ENCODE measurements around the gene CCDC43. TPM values are rescaled to one million over a fixed set of nuclear protein-coding genes. Genes with fewer than 3 reads are reported as not detected.

The CCDC43 gene
- total and polyA plus RNA-seq, 9 of the 15 experiments (the other 6 are each of a cell fraction or from before 2014, with no cell fraction given) = 11.7 to 42.3 (median 25.9) TPM

DNA sequence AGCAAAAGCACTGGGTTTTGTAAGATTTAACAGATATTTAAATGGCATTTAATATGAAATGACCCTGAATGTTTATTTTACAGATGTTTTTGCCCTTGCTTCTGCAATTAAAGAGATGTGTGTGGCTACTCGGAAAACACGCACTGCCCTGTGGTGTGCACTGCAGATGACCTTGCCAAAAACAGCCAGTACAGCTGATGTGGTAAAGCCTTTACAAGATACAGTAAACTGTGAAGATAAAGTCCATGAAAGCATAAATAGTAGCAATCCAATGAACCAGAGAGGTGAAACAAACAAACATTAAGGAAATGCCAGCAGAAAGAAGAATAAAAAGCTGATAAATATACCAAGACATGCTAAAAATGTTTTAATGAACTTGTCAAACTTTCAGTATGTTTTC, 15.7 kb downstream of the CCDC43 start (continued):
- no peak for TF ChIP-seq HES1 (IDR thresholded peaks at IDR 0.05; ENCODE audit: low read depth)
- TF ChIP-seq MAFF (IDR thresholded peaks at IDR 0.05; ENCODE audit: low read length) = no peak
- TF ChIP-seq SNIP1 (IDR thresholded peaks at IDR 0.05; ENCODE audit: low read depth) = no peak
- no peak for TF ChIP-seq CREB1 (IDR thresholded peaks at IDR 0.05)
- no peak for TF ChIP-seq CREB1 (CRISPR knock-in tag; IDR thresholded peaks at IDR 0.05)
- no peak for TF ChIP-seq FOXA1 (IDR thresholded peaks at IDR 0.05; ENCODE audit: borderline replicate concordance)
- no peak for TF ChIP-seq ZNF589 (CRISPR knock-in tag; IDR thresholded peaks at IDR 0.05; ENCODE audit: low read depth)
- no peak for TF ChIP-seq ZNF224 (CRISPR knock-in tag; IDR thresholded peaks at IDR 0.05)
- TF ChIP-seq HMG20A (CRISPR knock-in tag; conservative IDR thresholded peaks at IDR 0.05) = no peak
- TF ChIP-seq LCOR (CRISPR knock-in tag; IDR thresholded peaks at IDR 0.05) = no peak

- no peak overlapping the region for H2AFZ ChIP-seq (ENCODE audit: low read depth, low read length)
- no peaks in the 10 kb centered on the region for H3K4me1 ChIP-seq (replicated peaks in 1 of 2; ENCODE audit: control insufficient read depth in 2 of 2, insufficient read depth in 2 of 2, low read length in 2 of 2)
- H4K20me1 ChIP-seq (replicated peaks; ENCODE audit: control insufficient read depth, insufficient read depth, low read length) = no peaks in the 10 kb centered on the region
- BruUV-seq (replicated peaks) = no TSS peak
- FAIRE-seq (no peak), DNase-seq (ENCODE audit: extremely low read depth in 1 of 4, low spot score in 3 of 4) (peak; percentile 21 to 28 (median 24)), ATAC-seq (peak; percentile 70; the same call in 2 of the 3 replicates)
- in situ Hi-C loops (cut with MboI) (loop anchor here (5.0 kb wide), 1 partner anchor 140 kb away; no protein-coding TSS in a partner anchor), intact Hi-C loops (cut with micrococcal nuclease) (loop anchor here (1.0 kb wide), 1 partner anchor 139 kb away; no protein-coding TSS in a partner anchor)
- H3K4me3 ChIP-seq = no peak overlapping the region
- H3K9ac ChIP-seq (ENCODE audit: insufficient read depth in 1 of 2, low read depth in 2 of 2, low read length in 2 of 2) = no peak overlapping the region
- no peaks in the 10 kb centered on the region for H3K79me2 ChIP-seq (ENCODE audit: control insufficient read depth, insufficient read depth, low read length)
- H3K4me2 ChIP-seq (ENCODE audit: insufficient read depth, low read length) = no peak overlapping the region
- no peaks in the 10 kb centered on the region for H3K36me3 ChIP-seq (ENCODE audit: control insufficient read depth, insufficient read depth, low read length)
- CTCF ChIA-PET (ENCODE audit: low intra/inter-chr PET ratio) = interaction anchor here (0.6 to 2.0 kb wide), 2 partner anchors 59 to 139 kb away, joined by 3 to 18 read pairs; no protein-coding TSS in a partner anchor
- H3K9me1 ChIP-seq (ENCODE audit: control insufficient read depth, insufficient read depth, low read length) = no peaks in the 10 kb centered on the region
- H3K27me3 ChIP-seq (ENCODE audit: control insufficient read depth in 2 of 2, insufficient read depth in 2 of 2, low read length in 2 of 2) = no peaks in the 10 kb centered on the region
- no peaks in the 10 kb centered on the region for H3K9me3 ChIP-seq (replicated peaks; ENCODE audit: control insufficient read depth, insufficient read depth, low read depth, low read length)
- no peak overlapping the region for H3K27ac ChIP-seq (ENCODE audit: extremely low read depth, low read depth, low read length)
- POLR2A ChIA-PET = interaction anchor here (0.6 kb wide), 1 partner anchor 91 kb away, joined by 4 read pairs; no protein-coding TSS in a partner anchor
- TF ChIP-seq SMAD3 (CRISPR knock-in tag; conservative IDR thresholded peaks at IDR 0.05) (no peak), RB1 (IDR thresholded peaks at IDR 0.05; ENCODE audit: low read depth) (0 out of 2 replicates have a peak, but pooled peaks have one; percentile 16), PURB (CRISPR knock-in tag; IDR thresholded peaks at IDR 0.05; ENCODE audit: low read depth) (no peak), ELF2 (CRISPR knock-in tag; IDR thresholded peaks at IDR 0.05) (no peak), ZNF696 (CRISPR knock-in tag; conservative IDR thresholded peaks at IDR 0.05) (no peak), RBFOX2 (IDR thresholded peaks at IDR 0.05; ENCODE audit: low read depth, low read length) (no peak), ATF6 (CRISPR knock-in tag; IDR thresholded peaks at IDR 0.05) (no peak), ZEB2 (IDR thresholded peaks at IDR 0.05) (no peak)
- TF ChIP-seq, protein P1, sequence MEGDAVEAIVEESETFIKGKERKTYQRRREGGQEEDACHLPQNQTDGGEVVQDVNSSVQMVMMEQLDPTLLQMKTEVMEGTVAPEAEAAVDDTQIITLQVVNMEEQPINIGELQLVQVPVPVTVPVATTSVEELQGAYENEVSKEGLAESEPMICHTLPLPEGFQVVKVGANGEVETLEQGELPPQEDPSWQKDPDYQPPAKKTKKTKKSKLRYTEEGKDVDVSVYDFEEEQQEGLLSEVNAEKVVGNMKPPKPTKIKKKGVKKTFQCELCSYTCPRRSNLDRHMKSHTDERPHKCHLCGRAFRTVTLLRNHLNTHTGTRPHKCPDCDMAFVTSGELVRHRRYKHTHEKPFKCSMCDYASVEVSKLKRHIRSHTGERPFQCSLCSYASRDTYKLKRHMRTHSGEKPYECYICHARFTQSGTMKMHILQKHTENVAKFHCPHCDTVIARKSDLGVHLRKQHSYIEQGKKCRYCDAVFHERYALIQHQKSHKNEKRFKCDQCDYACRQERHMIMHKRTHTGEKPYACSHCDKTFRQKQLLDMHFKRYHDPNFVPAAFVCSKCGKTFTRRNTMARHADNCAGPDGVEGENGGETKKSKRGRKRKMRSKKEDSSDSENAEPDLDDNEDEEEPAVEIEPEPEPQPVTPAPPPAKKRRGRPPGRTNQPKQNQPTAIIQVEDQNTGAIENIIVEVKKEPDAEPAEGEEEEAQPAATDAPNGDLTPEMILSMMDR (IDR thresholded peaks at IDR 0.05 in 2 of 3, conservative IDR thresholded peaks at IDR 0.05 in 1 of 3; ENCODE audit: insufficient read depth in 2 of 3, low read depth in 1 of 3, low read length in 3 of 3) = peak in 2 of 3 experiments; percentile 38 to 69; a peak in 3 of 6 replicates
Measured at GRCh38 chr17:44672479-44673093, 17.0 kb downstream of the CCDC43 start.
